GM12878 (cell line): ENCODE results near the gene CHAT. TPM values are rescaled to one million over a fixed set of nuclear protein-coding genes. Genes with fewer than 3 reads are reported as not detected.

ENCODE experiments used
- ATAC-seq: fragments of 200-7000 bp; cut with Tn5 transposase; 3 replicates; pipeline ENCODE4 v1.9.1; 2020; ENCODE audit warnings: mild to moderate bottlenecking, moderate library complexity
- BruUV-seq: library from RNA; stranded (reverse); fragments of 400-500 nt; replicated peaks from 2 replicates; lab custom pipeline; 2021; lab: Mats Ljungman, UMichigan
- CTCF ChIA-PET: fragments of 300-600 bp; sonication (Branson Sonifier 250); formaldehyde crosslinking; extraction: SDS; loops from one replicate; lab custom pipeline; 2021; ENCODE audit warnings: inconsistent platforms; lab: Yijun Ruan, JAX
- POLR2A ChIA-PET: fragments of 350-600 bp; formaldehyde crosslinking; extraction: SDS; loops from one replicate; lab custom pipeline; 2021; ENCODE audit warnings: inconsistent platforms; lab: Charles Lee
- RAD21 ChIA-PET: fragments of 300-600 bp; sonication (Branson Sonifier 250); formaldehyde crosslinking; loops from one replicate; lab custom pipeline; 2023; ENCODE audit warnings: antibody characterized with exemption; ENCODE audit not compliant: unreplicated experiment; lab: Charles Lee
- SMC1A ChIA-PET: fragments of 300-600 bp; sonication (Branson Sonifier 250); formaldehyde crosslinking; loops from one replicate; lab custom pipeline; 2023; ENCODE audit not compliant: unreplicated experiment, uncharacterized antibody; lab: Charles Lee
- DNase-seq: peaks from one replicate; pipeline ENCODE4 v3.0.0-alpha.2; 2011; ENCODE audit warnings: low read depth, low spot score
- FAIRE-seq: peaks from 3 replicates; lab custom pipeline; 2011; peaks lifted over from hg19 to GRCh38; lab: Jason Lieb, UNC
- H2AFZ ChIP-seq: 2 replicates; pipeline ENCODE4 v1.6.0; 2011; ENCODE audit warnings: low read depth, low read length, control low read depth; ENCODE audit not compliant: control insufficient read depth
- H3K27ac ChIP-seq: 2 replicates; pipeline ENCODE4 v1.5.1; 2011; ENCODE audit warnings: control low read depth; ENCODE audit not compliant: control insufficient read depth, insufficient read depth
- H3K27me3 ChIP-seq, 2 experiments: replicated peaks in 1 of 2; 2 replicates each; pipeline versions ENCODE4 v1.6.0 to v1.6.1; 2011; ENCODE audit warnings: low read length in 1 of 2; ENCODE audit not compliant: control insufficient read depth in 2 of 2, insufficient read depth in 2 of 2
- H3K36me3 ChIP-seq, 2 experiments: 2 replicates each; pipeline ENCODE4 v1.5.1; 2011; ENCODE audit warnings: low read length in 1 of 2; ENCODE audit not compliant: control insufficient read depth in 2 of 2, insufficient read depth in 2 of 2
- H3K4me1 ChIP-seq: 2 replicates; pipeline ENCODE4 v1.6.1; 2011; ENCODE audit warnings: mild to moderate bottlenecking, low read length, moderate library complexity, mixed read lengths; ENCODE audit not compliant: control insufficient read depth, insufficient read depth
- H3K4me2 ChIP-seq: 2 replicates; pipeline ENCODE4 v1.6.0; 2011; ENCODE audit warnings: control low read depth; ENCODE audit not compliant: control insufficient read depth, insufficient read depth
- H3K4me3 ChIP-seq: fragments of 200-600 bp; sonication (generic); 2 replicates; pipeline ENCODE4 v1.5.1; 2016
- H3K79me2 ChIP-seq: 2 replicates; pipeline ENCODE4 v1.6.0; 2011; ENCODE audit warnings: low read length; ENCODE audit not compliant: control insufficient read depth, insufficient read depth
- H3K9ac ChIP-seq: 2 replicates; pipeline ENCODE4 v1.8.0; 2011; ENCODE audit warnings: low read length, control low read depth, mixed read lengths; ENCODE audit not compliant: control insufficient read depth, insufficient read depth
- H3K9me3 ChIP-seq: replicated peaks from 3 replicates; pipeline ENCODE4 v1.5.1; 2011; ENCODE audit warnings: mild to moderate bottlenecking, low read length; ENCODE audit not compliant: control insufficient read depth, insufficient read depth
- H4K20me1 ChIP-seq: 2 replicates; pipeline ENCODE4 v1.6.0; 2011; ENCODE audit not compliant: control insufficient read depth, insufficient read depth
- ASH2L ChIP-seq: fragments of 300-600, 200-600 bp; sonication (generic); IDR thresholded peaks from 2 replicates; pipeline ENCODE4 v1.6.1; 2017; ENCODE audit warnings: low read depth, mild to moderate bottlenecking, borderline replicate concordance
- ATF3 ChIP-seq: IDR thresholded peaks from 2 replicates; pipeline ENCODE4 v1.6.1; 2011; ENCODE audit warnings: low read depth, mild to moderate bottlenecking, low read length, moderate library complexity, borderline replicate concordance; ENCODE audit errors: extremely low read depth
- CBX5 ChIP-seq: sonication (generic); IDR thresholded peaks from 2 replicates; pipeline ENCODE4 v1.6.1; 2016; ENCODE audit warnings: low read depth, moderate library complexity, mild to moderate bottlenecking, inconsistent platforms
- ETV6 ChIP-seq, 2 experiments: fragments of 450-650 bp in 1 of 2; IDR thresholded peaks in 1 of 2; conservative IDR thresholded peaks in 1 of 2; 2 replicates each; pipeline ENCODE4 v1.6.1; 2014; ENCODE audit warnings: antibody characterized with exemption in 1 of 2, borderline replicate concordance in 1 of 2, low read depth in 1 of 2, mild to moderate bottlenecking in 1 of 2, moderate library complexity in 1 of 2
- IRF4 ChIP-seq: IDR thresholded peaks from 2 replicates; pipeline ENCODE4 v1.6.1; 2011; ENCODE audit warnings: low read depth, low read length
- JUND ChIP-seq: IDR thresholded peaks from 2 replicates; pipeline ENCODE4 v1.6.1; 2012; ENCODE audit warnings: low read depth, mild to moderate bottlenecking, low read length, improper control_type of control experiment, moderate library complexity
- KDM1A ChIP-seq: fragments of 200-600 bp; sonication (generic); IDR thresholded peaks from 2 replicates; pipeline ENCODE4 v1.6.1; 2016; ENCODE audit warnings: borderline replicate concordance
- MAX ChIP-seq: IDR thresholded peaks from 2 replicates; pipeline ENCODE4 v1.6.1; 2012; ENCODE audit warnings: low read depth, low read length, improper control_type of control experiment
- NFXL1 ChIP-seq: fragments of 450-650 bp; IDR thresholded peaks from 2 replicates; pipeline ENCODE4 v1.6.1; 2017; ENCODE audit warnings: antibody characterized with exemption, mild to moderate bottlenecking, borderline replicate concordance
- NR2C2 ChIP-seq: IDR thresholded peaks from 2 replicates; pipeline ENCODE4 v1.6.1; 2011; ENCODE audit warnings: borderline replicate concordance, low read depth; ENCODE audit not compliant: control insufficient read depth, insufficient read length
- PAX5 ChIP-seq: IDR thresholded peaks from 2 replicates; pipeline ENCODE4 v1.6.1; 2011; ENCODE audit warnings: low read depth, low read length, borderline replicate concordance
- POU2F2 ChIP-seq: IDR thresholded peaks from 3 replicates; pipeline ENCODE4 v1.6.1; 2011; ENCODE audit warnings: low read depth, mild to moderate bottlenecking, low read length, borderline replicate concordance
- SMAD1 ChIP-seq: fragments of 450-650 bp; IDR thresholded peaks from 2 replicates; pipeline ENCODE4 v1.6.1; 2018; ENCODE audit warnings: mild to moderate bottlenecking, low read depth; ENCODE audit not compliant: partially characterized antibody
- SP1 ChIP-seq: IDR thresholded peaks from one replicate; pipeline ENCODE4 v1.6.1; 2011; ENCODE audit warnings: low read depth, low read length
- SREBF1 ChIP-seq: IDR thresholded peaks from 2 replicates; pipeline ENCODE4 v1.6.1; 2012; ENCODE audit warnings: mild to moderate bottlenecking, low read length
- TCF7 ChIP-seq: IDR thresholded peaks from 2 replicates; pipeline ENCODE4 v1.6.1; 2014; ENCODE audit warnings: antibody characterized with exemption, borderline replicate concordance
- YBX1 ChIP-seq: fragments of 450-650 bp; IDR thresholded peaks from 2 replicates; pipeline ENCODE4 v1.6.1; 2016; ENCODE audit warnings: antibody characterized with exemption
- ZNF384 ChIP-seq: IDR thresholded peaks from 2 replicates; pipeline ENCODE4 v1.6.1; 2012; ENCODE audit warnings: low read depth, mild to moderate bottlenecking, low read length, improper control_type of control experiment, borderline replicate concordance
- ZNF622 ChIP-seq: fragments of 450-650 bp; IDR thresholded peaks from 2 replicates; pipeline ENCODE4 v1.6.1; 2017; ENCODE audit warnings: mild to moderate bottlenecking, inconsistent platforms
- ZZZ3 ChIP-seq: IDR thresholded peaks from 2 replicates; pipeline ENCODE4 v1.6.1; 2011; ENCODE audit warnings: low read depth; ENCODE audit not compliant: control insufficient read depth, insufficient read length
- WGBS: methylation state at CpG from one replicate; pipeline ENCODE4 v1.1.6; 2016; ENCODE audit warnings: low lambda C conversion rate; ENCODE audit not compliant: insufficient replicate concordance, insufficient coverage; ENCODE audit errors: missing lambda C conversion rate; 5-methylcytosine and 5-hydroxymethylcytosine counted together
- in situ Hi-C: fragments of 300-500 bp; cut with MboI; formaldehyde crosslinking; loops from 9 replicates; pipeline ENCODE4 v1.14.3; 2018; ENCODE audit warnings: mixed read lengths
- intact Hi-C: fragments of 100-400 bp; cut with micrococcal nuclease; formaldehyde crosslinking; loops from one replicate; pipeline ENCODE4 v1.14.2; 2022; ENCODE audit not compliant: unreplicated experiment
- polyA plus RNA-seq, 11 experiments: library from polyadenylated mRNA; depleted of rRNA in 4 of 11; unstranded in 6 of 11; stranded (reverse) in 5 of 11; fragments of >200 nt; fragmentation: Nextera tagmentation in 4 of 11; fragmentation: Illumina TruSeq in 1 of 11; extraction: Ambion mirVana in 4 of 11; extraction: Trizol in 1 of 11; gene quantifications; 1 replicate in 1 of 11; 2 replicates in 10 of 11; pipeline versions ENCODE4 v1.2.1 to v1.2.3, GENCODE V29; 2011 to 2016; ENCODE audit warnings: inconsistent platforms in 2 of 11, missing spikeins in 2 of 11, low read depth in 1 of 11
- total RNA-seq, 4 experiments: library from RNA; depleted of rRNA in 3 of 4; stranded (reverse); fragments of >200 nt in 3 of 4; fragmentation: Illumina TruSeq in 1 of 4; extraction: Trizol in 1 of 4; gene quantifications; 2 replicates each; pipeline versions ENCODE4 v1.2.1 to v1.2.3, GENCODE V29; 2013 to 2021

Gene CHAT
- total and polyA plus RNA-seq, 10 of the 15 experiments (the other 5 are each of a cell fraction or from before 2014, with no cell fraction given): not detected

DNA sequence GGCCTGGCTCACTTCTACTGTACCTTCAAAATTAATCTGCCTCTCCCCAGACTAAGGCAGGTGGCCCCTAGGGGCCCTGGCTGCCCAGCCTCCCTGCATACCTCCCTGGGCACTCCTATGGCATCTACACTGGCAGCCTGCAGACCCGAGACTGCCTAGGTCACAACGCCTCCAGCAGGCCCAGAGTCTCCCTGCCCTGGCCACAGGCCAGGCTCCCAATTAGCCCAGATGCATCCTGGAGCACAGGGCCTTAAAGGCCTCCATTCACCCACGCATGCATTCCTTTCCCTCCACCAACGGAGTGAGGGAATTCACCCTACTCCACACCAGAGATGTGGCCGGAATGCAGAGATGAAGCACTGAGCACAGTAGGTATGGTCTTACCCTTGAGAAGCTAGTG is 1.9 kb downstream of the CHAT start:
- H3K4me1 ChIP-seq: no peaks in the 10 kb centered on the region
- H3K36me3 ChIP-seq: no peaks in the 10 kb centered on the region
- CTCF ChIA-PET: no interaction called here
- TF ChIP-seq IRF4 (no peak), NFXL1 (no peak), POU2F2 (no peak), ETV6 (conservative IDR thresholded peaks at IDR 0.05 in 1 of 2, IDR thresholded peaks at IDR 0.05 in 1 of 2; ENCODE audit: borderline replicate concordance in 1 of 2, low read depth in 1 of 2) (no peak), KDM1A (no peak), ZNF384 (no peak), PAX5 (no peak), ZNF622 (no peak), YBX1 (no peak), NR2C2 (no peak), CBX5 (no peak), SP1 (no peak), MAX (no peak), JUND (no peak), ASH2L (no peak), SMAD1 (no peak), TCF7 (no peak), ATF3 (no peak), SREBF1 (no peak), ZZZ3 (no peak)
- BruUV-seq: no TSS peak
- H3K4me3 ChIP-seq: no peak overlapping the region
- SMC1A ChIA-PET: no interaction called here
- no peak overlapping the region for H3K9ac ChIP-seq
- no peaks in the 10 kb centered on the region for H4K20me1 ChIP-seq
- in situ Hi-C loops (no loop called here), intact Hi-C loops (no loop called here)
- no peak for FAIRE-seq
- no peak overlapping the region for H3K4me2 ChIP-seq
- H3K79me2 ChIP-seq: no peaks in the 10 kb centered on the region
- RAD21 ChIA-PET: no interaction called here
- no peak overlapping the region for H3K27ac ChIP-seq
- no peak for ATAC-seq
- peaks cover 4% of the 10 kb centered on the region; the same call in 1 of the 3 replicates for H3K9me3 ChIP-seq
- POLR2A ChIA-PET: no interaction called here
- peaks cover 17 to 22% of the 10 kb centered on the region in 2 experiments for H3K27me3 ChIP-seq
- 3% methylated on average over 5 of the region's 5 CpGs for WGBS
- no peak for DNase-seq
- H2AFZ ChIP-seq: no peak overlapping the region
